Stimulated activated naive CD4-positive, alpha-beta T cell treated with Interleukin-2 at 50 U/mL for 16 hours (primary cell): Measurements from ENCODE around the gene FAM20A.
"Not testable (repeated sequence)": the region's sequence is repeated elsewhere in the genome, so short reads cannot be mapped to it uniquely, and the experiment has no call there.

Experiments used
- DNase-seq: peaks from one replicate; lab custom pipeline; 2025; lab: John Stamatoyannopoulos, UW

The FAM20A gene

GRCh38 chr17:68589086-68589485 lies 12.1 kb downstream of the FAM20A start:
- no peak for DNase-seq

GRCh38 chr17:68588362-68588761 lies 12.8 kb downstream of the FAM20A start:
- DNase-seq: no peak

- no peak for DNase-seq
Measured at GRCh38 chr17:68587847-68588246, 13.3 kb downstream of the FAM20A start.

- no peak for DNase-seq
Measured at GRCh38 chr17:68587026-68587425, 14.1 kb downstream of the FAM20A start.

- DNase-seq: no peak
Measured at GRCh38 chr17:68585643-68586042, 15.5 kb downstream of the FAM20A start.

GRCh38 chr17:68584581-68585303 lies 16.4 kb downstream of the FAM20A start:
- no peak for DNase-seq

GRCh38 chr17:68582867-68583266 lies 18.3 kb downstream of the FAM20A start:
- DNase-seq: not testable (repeated sequence)

GRCh38 chr17:68581863-68582645 lies 19.1 kb downstream of the FAM20A start:
- no peak for DNase-seq

GRCh38 chr17:68580236-68580770 lies 20.9 kb downstream of the FAM20A start:
- DNase-seq: no peak

GRCh38 chr17:68579194-68579927 lies 21.8 kb downstream of the FAM20A start:
- DNase-seq: no peak

GRCh38 chr17:68578236-68578635 lies 22.9 kb downstream of the FAM20A start:
- DNase-seq: no peak

GRCh38 chr17:68577497-68577821 lies 23.7 kb downstream of the FAM20A start:
- DNase-seq: no peak

- no peak for DNase-seq
Measured at GRCh38 chr17:68576811-68577496, 24.2 kb downstream of the FAM20A start.

- DNase-seq: no peak
Measured at GRCh38 chr17:68576137-68576536, 25.0 kb downstream of the FAM20A start.

- no peak for DNase-seq
Measured at GRCh38 chr17:68573338-68573737, 27.8 kb downstream of the FAM20A start.

- DNase-seq: no peak
Measured at GRCh38 chr17:68572138-68572842, 28.9 kb downstream of the FAM20A start.

GRCh38 chr17:68570526-68570925 lies 30.6 kb downstream of the FAM20A start:
- DNase-seq: no peak

GRCh38 chr17:68569346-68569745 lies 31.8 kb downstream of the FAM20A start:
- DNase-seq: no peak

- no peak for DNase-seq
Measured at GRCh38 chr17:68568581-68568980, 32.6 kb downstream of the FAM20A start.

GRCh38 chr17:68567581-68567980 lies 33.6 kb downstream of the FAM20A start:
- no peak for DNase-seq

- no peak for DNase-seq
Measured at GRCh38 chr17:68567035-68567434, 34.1 kb downstream of the FAM20A start.

GRCh38 chr17:68566442-68566738 lies 34.8 kb downstream of the FAM20A start:
- DNase-seq: no peak
